Stimulated activated CD8-positive, alpha-beta memory T cell treated with anti-CD3 and anti-CD28 coated beads, Interleukin-12 subunit alpha, Interleukin-12 subunit beta, amount 100 ng/mL, for 24 hours (primary cell): ENCODE data around the gene STX2.

Experiments used
- DNase-seq: peaks from one replicate; pipeline ENCODE4 v3.0.0-alpha.2; 2020; ENCODE audit errors: extremely low read depth

STX2 gene

GRCh38 chr12:130831876-130832405 lies 7.1 kb downstream of the STX2 start:
- DNase-seq = no peak

- DNase-seq = no peak
Observed at GRCh38 chr12:130831246-130831645, 7.8 kb downstream of the STX2 start.

GRCh38 chr12:130830246-130830551 lies 8.9 kb downstream of the STX2 start:
- DNase-seq = no peak

- no peak for DNase-seq
Observed at GRCh38 chr12:130829391-130830245, 9.4 kb downstream of the STX2 start.

- DNase-seq = no peak
Observed at GRCh38 chr12:130828895-130829294, 10.2 kb downstream of the STX2 start.

GRCh38 chr12:130827432-130827831 lies 11.6 kb downstream of the STX2 start:
- DNase-seq = no peak

- no peak for DNase-seq
Observed at GRCh38 chr12:130826151-130826801, 12.8 kb downstream of the STX2 start.

- no peak for DNase-seq
Observed at GRCh38 chr12:130825771-130826150, 13.3 kb downstream of the STX2 start.

GRCh38 chr12:130819681-130820080 lies 19.4 kb downstream of the STX2 start:
- DNase-seq = no peak

GRCh38 chr12:130818635-130819576 lies 20.1 kb downstream of the STX2 start:
- DNase-seq = no peak

GRCh38 chr12:130818272-130818634 lies 20.8 kb downstream of the STX2 start:
- no peak for DNase-seq

GRCh38 chr12:130817804-130818203 lies 21.2 kb downstream of the STX2 start:
- DNase-seq = no peak

GRCh38 chr12:130816097-130816496 lies 23.0 kb downstream of the STX2 start:
- no peak for DNase-seq

- no peak for DNase-seq
Observed at GRCh38 chr12:130815028-130815741, 23.9 kb downstream of the STX2 start.

GRCh38 chr12:130813949-130814348 lies 25.1 kb downstream of the STX2 start:
- no peak for DNase-seq

GRCh38 chr12:130813436-130813835 lies 25.6 kb downstream of the STX2 start:
- no peak for DNase-seq

GRCh38 chr12:130809791-130810190 lies 29.3 kb downstream of the STX2 start:
- DNase-seq = no peak

- DNase-seq = no peak
Observed at GRCh38 chr12:130807309-130807708, 31.7 kb downstream of the STX2 start.

GRCh38 chr12:130806574-130806973 lies 32.5 kb downstream of the STX2 start:
- DNase-seq = no peak

- no peak for DNase-seq
Observed at GRCh38 chr12:130805635-130806034, 33.4 kb downstream of the STX2 start.

GRCh38 chr12:130804216-130804615 lies 34.8 kb downstream of the STX2 start:
- no peak for DNase-seq

- no peak for DNase-seq
Observed at GRCh38 chr12:130803702-130804101, 35.3 kb downstream of the STX2 start.
